Activated CD8-positive, alpha-beta memory T cell treated with anti-CD3 and anti-CD28 coated beads for 4 hours (primary cell): ENCODE data around the gene ZCCHC2.

Experiments
- DNase-seq, 2 donors: peaks; one replicate each; pipeline ENCODE4 v3.0.0-alpha.2; 2020; ENCODE audit warnings: low read depth in 2 of 2

The ZCCHC2 gene

GRCh38 chr18:62607708-62608428, 85.0 kb downstream of the ZCCHC2 start:
- no peak for DNase-seq

- no peak for DNase-seq
Observed at GRCh38 chr18:62609764-62610163, 86.9 kb downstream of the ZCCHC2 start.

GRCh38 chr18:62610351-62610700, 87.5 kb downstream of the ZCCHC2 start:
- no peak for DNase-seq

GRCh38 chr18:62610701-62611411, 88.0 kb downstream of the ZCCHC2 start:
- DNase-seq = no peak

- no peak for DNase-seq
Observed at GRCh38 chr18:62611453-62612288, 88.8 kb downstream of the ZCCHC2 start.

GRCh38 chr18:62612289-62612645, 89.4 kb downstream of the ZCCHC2 start:
- no peak for DNase-seq

GRCh38 chr18:62612776-62613175, 90.0 kb downstream of the ZCCHC2 start:
- no peak for DNase-seq

- DNase-seq = no peak
Observed at GRCh38 chr18:62614494-62614893, 91.7 kb downstream of the ZCCHC2 start.

GRCh38 chr18:62616331-62616805, 93.5 kb downstream of the ZCCHC2 start:
- DNase-seq = no peak

- no peak for DNase-seq
Observed at GRCh38 chr18:62617793-62618591, 95.2 kb downstream of the ZCCHC2 start.

GRCh38 chr18:62618735-62619134, 95.9 kb downstream of the ZCCHC2 start:
- DNase-seq = no peak

- DNase-seq = no peak
Observed at GRCh38 chr18:62621546-62621945, 98.7 kb downstream of the ZCCHC2 start.

- DNase-seq = no peak
Observed at GRCh38 chr18:62625019-62625418, 102.2 kb downstream of the ZCCHC2 start.
